Kidney (tissue), 14 donors: ENCODE results near the gene REL. TPM values are rescaled to one million over a fixed set of nuclear protein-coding genes. Genes with fewer than 3 reads are reported as not detected.
A peak's percentile ranks its signal among the peaks of the same experiment; 100 is the strongest.
"Not testable (repeated sequence)": the region's sequence is repeated elsewhere in the genome, so short reads cannot be mapped to it uniquely, and the experiment has no call there.

ENCODE experiments used
- DNase-seq, 5 donors: peaks; one replicate each; pipeline ENCODE4 v3.0.0-alpha.2; 2013 to 2020
- FAIRE-seq: peaks from 2 replicates; lab custom pipeline; 2012; peaks lifted over from hg19 to GRCh38; lab: Jason Lieb, UNC
- H3K27ac ChIP-seq, 2 donors: one replicate each; pipeline ENCODE4 v1.7.0; 2013; ENCODE audit warnings: low read depth in 2 of 2, low read length in 2 of 2, inconsistent platforms in 1 of 2
- H3K27me3 ChIP-seq: one replicate; pipeline ENCODE4 v1.7.1; 2013; ENCODE audit warnings: low read length, inconsistent platforms; ENCODE audit not compliant: control insufficient read depth, insufficient read depth
- H3K36me3 ChIP-seq, 3 donors: one replicate each; pipeline versions ENCODE4 v1.7.0 to v1.7.1; 2013; ENCODE audit warnings: low read length in 3 of 3, control low read depth in 1 of 3, inconsistent platforms in 1 of 3; ENCODE audit not compliant: insufficient read depth in 3 of 3, control insufficient read depth in 2 of 3
- H3K4me1 ChIP-seq, 3 donors: one replicate each; pipeline versions ENCODE4 v1.7.0 to v1.7.1; 2013; ENCODE audit warnings: low read length in 3 of 3, inconsistent platforms in 1 of 3, low read depth in 1 of 3; ENCODE audit not compliant: control insufficient read depth in 2 of 3, insufficient read depth in 2 of 3
- H3K4me3 ChIP-seq, 3 donors: one replicate each; pipeline versions ENCODE4 v1.7.0 to v1.8.1; 2013; ENCODE audit warnings: low read length in 3 of 3, control low read depth in 1 of 3, inconsistent platforms in 1 of 3
- H3K9ac ChIP-seq, 3 donors: one replicate each; pipeline versions ENCODE4 v1.7.0 to v1.7.1; 2013; ENCODE audit warnings: low read length in 3 of 3, control low read depth in 1 of 3, inconsistent platforms in 1 of 3
- H3K9me3 ChIP-seq, 3 donors: one replicate each; pipeline versions ENCODE4 v1.7.0 to v1.7.1; 2013; ENCODE audit warnings: low read length in 3 of 3, control low read depth in 1 of 3, inconsistent platforms in 1 of 3; ENCODE audit not compliant: control insufficient read depth in 2 of 3, insufficient read depth in 1 of 3
- intact Hi-C: fragments of 100-400 bp; cut with DNase I; formaldehyde crosslinking; loops from one replicate; pipeline ENCODE4 v1.11.1; 2022
- polyA plus RNA-seq: library from polyadenylated mRNA; stranded (reverse); fragments of 350-450 nt; fragmentation: Illumina TruSeq; extraction: RNeasy Lipid Tissue Mini Kit (QIAGEN cat#74804); gene quantifications from one replicate; pipeline ENCODE4 v1.2.3, GENCODE V29; 2014; ENCODE audit warnings: low read depth, low replicate concordance; ENCODE audit not compliant: insufficient read depth
- total RNA-seq: library from RNA; stranded (reverse); fragmentation: NEBNext Ultra II Directional; extraction: Animal tissue kit (Norgen Biotek cat#: 25700); gene quantifications from one replicate; pipeline ENCODE4 v1.2.1, GENCODE V29; 2021
- TF ChIP-seq, protein P1 (sequence below): IDR thresholded peaks from 3 replicates; pipeline ENCODE4 v1.5.1; 2012; ENCODE audit warnings: mild to moderate bottlenecking, moderate library complexity, borderline replicate concordance; ENCODE audit not compliant: insufficient read depth; ENCODE audit errors: extremely low read depth
- donor health status: control.
- donor health status: control.
- donor health status: control.
- donor health status: control.
- donor health status: control.
- donor health status: DM: yes; HTN: yes; CAD: no.
- donor health status: Normal renal cell carcinoma (clear cell type).

The REL gene
- total and polyA plus RNA-seq, 2 donors from 2014 or later = 0.43 to 21.8 TPM

DNA sequence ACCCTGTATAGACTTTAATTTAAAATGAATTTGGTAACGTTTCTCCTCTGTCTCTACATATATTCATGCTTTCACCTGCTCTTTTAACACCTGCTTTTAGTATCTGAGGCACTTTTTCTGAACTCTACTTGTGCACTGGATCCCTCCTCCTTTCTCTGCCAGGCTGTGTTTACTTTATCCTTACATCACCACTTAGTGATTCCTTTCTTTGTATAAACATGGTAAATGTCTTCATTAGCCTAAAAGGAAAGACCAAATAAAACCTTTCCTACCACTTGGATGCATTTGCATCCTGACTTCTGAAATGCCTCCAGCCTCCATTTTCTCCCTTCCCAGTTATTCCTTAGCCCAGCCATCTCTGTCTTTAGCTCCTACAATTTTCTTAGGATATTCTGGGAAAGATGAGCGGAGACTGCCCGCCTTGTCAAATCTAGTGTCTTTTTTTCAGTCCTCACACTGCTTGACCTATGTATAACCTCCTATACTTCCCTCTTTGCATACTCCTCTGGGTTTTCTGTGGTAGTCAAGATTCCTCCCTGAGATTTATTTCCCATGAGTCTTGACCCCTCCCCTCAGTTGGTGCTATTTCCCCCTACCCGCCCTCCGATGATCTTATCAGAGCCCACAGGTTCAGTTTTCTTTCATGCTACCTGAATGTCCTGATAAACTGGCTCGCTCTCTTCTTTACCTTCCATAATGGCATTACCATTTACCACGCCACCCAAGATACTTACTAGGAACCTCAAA is 44.8 kb downstream of the REL start:
- no peaks in the 10 kb centered on the region for H3K4me1 ChIP-seq
- no peak for FAIRE-seq
- TF ChIP-seq, protein P1, sequence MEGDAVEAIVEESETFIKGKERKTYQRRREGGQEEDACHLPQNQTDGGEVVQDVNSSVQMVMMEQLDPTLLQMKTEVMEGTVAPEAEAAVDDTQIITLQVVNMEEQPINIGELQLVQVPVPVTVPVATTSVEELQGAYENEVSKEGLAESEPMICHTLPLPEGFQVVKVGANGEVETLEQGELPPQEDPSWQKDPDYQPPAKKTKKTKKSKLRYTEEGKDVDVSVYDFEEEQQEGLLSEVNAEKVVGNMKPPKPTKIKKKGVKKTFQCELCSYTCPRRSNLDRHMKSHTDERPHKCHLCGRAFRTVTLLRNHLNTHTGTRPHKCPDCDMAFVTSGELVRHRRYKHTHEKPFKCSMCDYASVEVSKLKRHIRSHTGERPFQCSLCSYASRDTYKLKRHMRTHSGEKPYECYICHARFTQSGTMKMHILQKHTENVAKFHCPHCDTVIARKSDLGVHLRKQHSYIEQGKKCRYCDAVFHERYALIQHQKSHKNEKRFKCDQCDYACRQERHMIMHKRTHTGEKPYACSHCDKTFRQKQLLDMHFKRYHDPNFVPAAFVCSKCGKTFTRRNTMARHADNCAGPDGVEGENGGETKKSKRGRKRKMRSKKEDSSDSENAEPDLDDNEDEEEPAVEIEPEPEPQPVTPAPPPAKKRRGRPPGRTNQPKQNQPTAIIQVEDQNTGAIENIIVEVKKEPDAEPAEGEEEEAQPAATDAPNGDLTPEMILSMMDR = no peak
- no peaks in the 10 kb centered on the region for H3K27me3 ChIP-seq
- intact Hi-C loops = no loop called here
- DNase-seq = peak in 1 of 5 donors; percentile 10
- no peak overlapping the region for H3K27ac ChIP-seq
- no peaks in the 10 kb centered on the region for H3K9me3 ChIP-seq
- no peak overlapping the region for H3K4me3 ChIP-seq
- H3K36me3 ChIP-seq = peaks cover 4 to 17% (median 12%) of the 10 kb centered on the region in 3 donors
- H3K9ac ChIP-seq = no peak overlapping the region

DNA sequence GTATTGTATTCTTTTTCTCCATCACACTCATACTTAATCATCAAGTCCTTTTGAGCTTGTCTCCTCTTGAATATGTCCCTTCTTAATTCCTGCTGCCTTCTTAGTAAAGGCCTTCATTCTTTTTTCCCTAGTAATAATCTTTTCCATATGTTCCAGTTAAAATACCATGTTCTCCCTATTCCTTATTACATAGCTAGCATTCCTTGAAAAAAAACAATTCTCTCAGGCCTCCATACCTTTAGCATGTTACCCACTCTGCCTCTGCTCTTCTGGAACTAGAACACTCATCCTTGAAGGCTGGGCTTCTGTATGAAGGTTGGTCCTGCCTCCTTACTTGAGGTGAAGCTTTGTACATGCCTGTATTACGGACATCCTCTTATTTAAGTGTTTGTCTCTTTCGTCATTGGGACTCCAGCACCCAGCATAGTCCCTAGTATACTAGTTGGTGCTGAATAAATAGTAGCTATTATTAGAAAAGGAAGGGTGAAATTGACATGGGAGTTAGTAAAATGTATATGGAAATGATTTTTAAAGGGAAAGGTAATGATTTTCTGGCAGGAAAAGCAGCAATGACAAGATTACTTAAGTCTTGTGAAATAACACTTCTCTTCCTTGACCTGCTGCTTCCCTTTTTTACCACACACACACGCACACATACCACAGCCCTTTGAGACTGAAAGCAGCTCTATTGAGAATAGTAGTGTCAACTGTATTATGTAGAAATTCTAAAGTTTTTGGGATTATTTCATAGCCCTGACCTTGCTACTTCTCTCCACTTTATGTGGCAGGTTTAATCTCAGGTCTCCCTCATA is 45.6 kb downstream of the REL start:
- intact Hi-C loops = no loop called here
- FAIRE-seq = no peak
- no peak overlapping the region for H3K27ac ChIP-seq
- H3K4me3 ChIP-seq = no peak overlapping the region
- H3K36me3 ChIP-seq = peaks cover 2 to 14% (median 8%) of the 10 kb centered on the region in 3 donors
- no peaks in the 10 kb centered on the region for H3K4me1 ChIP-seq
- TF ChIP-seq, protein P1 = no peak
- no peaks in the 10 kb centered on the region for H3K9me3 ChIP-seq
- DNase-seq = no peak
- no peaks in the 10 kb centered on the region for H3K27me3 ChIP-seq
- H3K9ac ChIP-seq = no peak overlapping the region

DNA sequence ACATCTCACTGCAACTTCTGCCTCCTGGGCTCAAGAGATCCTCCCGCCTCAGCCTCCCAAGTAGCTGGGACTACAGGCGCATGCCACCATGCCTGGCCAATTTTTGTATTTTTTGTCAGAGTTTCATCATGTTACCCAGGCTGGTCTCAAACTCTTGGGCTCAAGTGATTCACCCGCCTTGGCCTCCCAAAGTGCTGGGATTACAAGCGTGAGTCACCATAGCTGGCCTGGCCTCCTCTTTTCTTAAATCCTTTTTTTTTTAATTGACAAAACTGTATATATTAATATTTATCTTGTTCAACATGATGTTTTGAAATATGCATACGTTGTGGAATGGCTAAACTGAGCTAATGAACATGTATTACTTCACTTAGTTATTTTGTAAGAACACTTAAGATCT is 50.7 kb downstream of the REL start:
- intact Hi-C loops = not testable (repeated sequence)

DNA sequence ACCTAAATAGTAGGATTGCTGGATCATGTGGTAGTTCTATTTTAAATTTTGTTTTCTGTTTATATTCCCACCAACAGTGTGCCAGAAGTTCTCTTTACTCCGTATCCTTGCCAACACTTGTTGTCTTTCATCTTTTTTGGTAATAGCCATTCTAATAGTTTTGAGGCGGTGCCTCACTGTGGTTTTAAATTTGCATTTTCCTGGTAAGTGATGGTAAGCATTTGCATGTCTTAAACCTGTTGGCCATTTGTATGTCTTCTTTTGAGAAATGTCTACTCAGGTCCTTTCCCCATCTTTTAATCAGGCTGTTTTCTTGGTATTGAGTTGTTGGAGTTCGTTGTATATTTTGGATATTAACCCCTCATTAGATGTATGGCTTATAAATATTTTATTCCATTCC is 51.6 kb downstream of the REL start:
- DNase-seq = no peak
- no peaks in the 10 kb centered on the region for H3K9me3 ChIP-seq
- intact Hi-C loops = no loop called here
- no peaks in the 10 kb centered on the region for H3K4me1 ChIP-seq
- TF ChIP-seq, protein P1 = no peak
- H3K27me3 ChIP-seq = no peaks in the 10 kb centered on the region
- no peak overlapping the region for H3K4me3 ChIP-seq
- H3K36me3 ChIP-seq = peaks cover 0 to 3% (median 0%) of the 10 kb centered on the region in 3 donors
- no peak overlapping the region for H3K27ac ChIP-seq
- no peak for FAIRE-seq
- no peak overlapping the region for H3K9ac ChIP-seq

More for the DNA sequence above, 50.7 kb downstream of the REL start:
- not testable (repeated sequence) for H3K4me1 ChIP-seq, FAIRE-seq, H3K9ac ChIP-seq, DNase-seq, H3K4me3 ChIP-seq, H3K9me3 ChIP-seq, H3K27me3 ChIP-seq, H3K27ac ChIP-seq, H3K36me3 ChIP-seq
